SJCRH30 (cell line): Measurements from ENCODE around the gene S1PR2. TPM values are rescaled to one million over a fixed set of nuclear protein-coding genes. Genes with fewer than 3 reads are reported as not detected.
"Not testable (repeated sequence)": the region's sequence is repeated elsewhere in the genome, so short reads cannot be mapped to it uniquely, and the experiment has no call there.

Experiments used
- DNase-seq, 2 experiments: peaks; one replicate each; pipeline ENCODE4 v3.0.0-alpha.2; 2015 to 2020
- H3K27ac ChIP-seq: fragments of 250-450 bp; sonication (Bioruptor Pico); 2 replicates; pipeline ENCODE4 v1.5.1; 2020; ENCODE audit warnings: mild to moderate bottlenecking, moderate library complexity
- H3K27me3 ChIP-seq: fragments of 250-450 bp; sonication (Bioruptor Pico); 2 replicates; pipeline ENCODE4 v1.5.1; 2020; ENCODE audit warnings: mild to moderate bottlenecking, moderate library complexity
- H3K36me3 ChIP-seq: fragments of 250-450 bp; sonication (Bioruptor Pico); 2 replicates; pipeline ENCODE4 v1.5.1; 2020; ENCODE audit warnings: mild to moderate bottlenecking, moderate library complexity
- H3K4me1 ChIP-seq: fragments of 250-450 bp; sonication (Bioruptor Pico); 2 replicates; pipeline ENCODE4 v1.5.1; 2020; ENCODE audit warnings: mild to moderate bottlenecking, moderate library complexity
- H3K4me3 ChIP-seq: fragments of 250-450 bp; sonication (Bioruptor Pico); 2 replicates; pipeline ENCODE4 v1.5.1; 2020; ENCODE audit warnings: mild to moderate bottlenecking, moderate library complexity
- H3K9me3 ChIP-seq: fragments of 250-450 bp; sonication (Bioruptor Pico); replicated peaks from 2 replicates; pipeline ENCODE4 v1.5.1; 2020; ENCODE audit warnings: mild to moderate bottlenecking, moderate library complexity
- total RNA-seq: library from RNA; depleted of rRNA; stranded (reverse); fragments of >200 nt; shearing (Covaris generic); gene quantifications from 2 replicates; pipeline ENCODE4 v1.2.3, GENCODE V29; 2014

Gene S1PR2
- total RNA-seq, 1 experiment from 2014 or later: 7.4 TPM

DNA sequence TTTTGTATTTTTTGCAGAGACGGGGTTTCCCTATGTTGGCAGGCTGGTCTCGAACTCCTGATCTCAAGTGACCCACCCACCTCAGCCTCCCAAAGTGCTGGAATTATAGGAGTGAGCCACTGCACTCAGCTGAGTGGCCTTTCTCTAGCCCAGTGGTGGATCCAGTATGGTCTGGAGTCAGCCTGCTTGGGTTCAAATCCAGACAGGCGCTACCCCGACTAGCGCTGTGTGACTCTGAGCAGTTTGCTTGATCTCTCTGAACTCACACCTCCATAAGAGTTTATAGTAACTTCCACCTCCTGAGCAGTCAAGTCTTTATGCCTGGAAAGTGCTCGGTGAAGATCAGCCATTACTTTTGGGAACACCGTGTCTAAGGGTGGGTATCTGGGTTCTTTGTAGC, 10.4 kb downstream of the S1PR2 start:
- H3K4me3 ChIP-seq: no peak overlapping the region
- no peak for DNase-seq

DNA sequence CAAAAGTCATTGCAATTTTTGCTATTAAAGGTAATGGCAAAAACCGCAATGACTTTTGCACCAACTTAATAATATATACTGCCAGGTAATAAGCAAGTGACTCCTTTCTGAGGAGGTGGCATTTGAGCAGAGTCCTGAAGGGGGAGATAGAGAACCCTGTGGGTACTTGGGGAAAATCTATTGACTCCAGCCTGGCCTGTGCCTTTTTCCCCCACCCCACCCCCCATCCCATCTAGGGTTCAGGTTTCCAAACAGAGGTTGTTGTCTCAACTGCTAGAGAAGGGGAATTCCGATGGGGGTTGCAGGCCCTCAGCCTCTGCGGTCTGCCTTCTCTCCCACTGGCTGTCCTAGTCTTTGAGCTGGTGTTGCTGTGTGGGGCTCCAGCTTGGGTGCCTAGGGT, 11.5 kb downstream of the S1PR2 start:
- H3K27ac ChIP-seq: no peak overlapping the region
- DNase-seq: peak; percentile 49 to 71
- no peaks in the 10 kb centered on the region for H3K36me3 ChIP-seq
- no peak overlapping the region for H3K4me3 ChIP-seq
- no peaks in the 10 kb centered on the region for H3K4me1 ChIP-seq
- H3K27me3 ChIP-seq: no peaks in the 10 kb centered on the region
- no peaks in the 10 kb centered on the region for H3K9me3 ChIP-seq

More for the DNA sequence above, 10.4 kb downstream of the S1PR2 start:
- H3K4me1 ChIP-seq: no peaks in the 10 kb centered on the region
- no peaks in the 10 kb centered on the region for H3K9me3 ChIP-seq
- H3K36me3 ChIP-seq: no peaks in the 10 kb centered on the region
- no peaks in the 10 kb centered on the region for H3K27me3 ChIP-seq
- no peak overlapping the region for H3K27ac ChIP-seq

DNA sequence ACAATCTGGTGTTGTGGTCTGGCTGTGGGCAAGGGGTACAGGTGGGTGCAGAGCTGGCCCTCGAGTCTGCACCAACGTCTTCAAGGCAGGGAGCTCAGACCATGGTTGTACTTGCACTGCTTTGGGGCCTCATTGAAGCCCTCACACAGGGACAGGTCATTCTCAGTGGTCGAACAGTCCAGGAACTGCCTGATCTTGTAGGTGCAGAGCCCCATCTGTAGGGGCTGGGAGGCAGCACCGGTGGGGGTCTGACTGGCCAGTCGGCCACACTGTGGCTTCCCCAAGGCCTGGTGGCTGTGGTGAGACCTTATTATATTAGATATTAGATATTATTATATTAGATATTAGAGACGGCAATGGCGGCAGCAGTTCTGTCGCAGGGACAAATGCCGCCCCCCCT, 14.0 kb downstream of the S1PR2 start:
- H3K27ac ChIP-seq: no peak overlapping the region
- H3K36me3 ChIP-seq: no peaks in the 10 kb centered on the region
- DNase-seq: no peak
- no peaks in the 10 kb centered on the region for H3K27me3 ChIP-seq
- H3K9me3 ChIP-seq: no peaks in the 10 kb centered on the region
- H3K4me3 ChIP-seq: no peak overlapping the region
- H3K4me1 ChIP-seq: no peaks in the 10 kb centered on the region

GRCh38 chr19:10214784-10215183, 16.3 kb downstream of the S1PR2 start:
- no peaks in the 10 kb centered on the region for H3K27me3 ChIP-seq
- no peak for DNase-seq
- no peaks in the 10 kb centered on the region for H3K36me3 ChIP-seq
- H3K27ac ChIP-seq: no peak overlapping the region
- no peak overlapping the region for H3K4me3 ChIP-seq
- no peaks in the 10 kb centered on the region for H3K9me3 ChIP-seq
- no peaks in the 10 kb centered on the region for H3K4me1 ChIP-seq

DNA sequence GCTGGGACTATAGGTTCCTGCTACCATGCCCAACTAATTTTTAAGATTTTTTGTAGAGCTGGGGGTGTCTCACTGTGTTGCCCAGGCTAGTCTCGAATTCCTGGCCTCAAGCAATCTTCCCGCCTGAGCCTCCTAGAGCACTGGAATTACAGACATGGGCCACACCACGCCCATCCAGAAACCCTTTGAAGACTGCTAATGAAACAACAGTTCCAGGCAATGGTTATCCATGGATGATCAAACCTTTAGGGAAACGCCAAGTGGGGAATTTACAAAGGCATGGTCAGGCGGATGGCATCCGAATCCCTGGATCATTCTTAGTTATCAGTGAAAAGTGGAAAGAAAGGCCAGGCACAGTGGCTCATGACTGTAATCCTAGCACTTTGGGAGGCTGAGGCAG, 19.4 kb downstream of the S1PR2 start:
- Histone ChIP-seq H3K36me3 (no peaks in the 10 kb centered on the region), H3K9me3 (no peaks in the 10 kb centered on the region), H3K27me3 (no peaks in the 10 kb centered on the region), H3K27ac (no peak overlapping the region), H3K4me1 (no peaks in the 10 kb centered on the region), H3K4me3 (no peak overlapping the region)
- DNase-seq: no peak

DNA sequence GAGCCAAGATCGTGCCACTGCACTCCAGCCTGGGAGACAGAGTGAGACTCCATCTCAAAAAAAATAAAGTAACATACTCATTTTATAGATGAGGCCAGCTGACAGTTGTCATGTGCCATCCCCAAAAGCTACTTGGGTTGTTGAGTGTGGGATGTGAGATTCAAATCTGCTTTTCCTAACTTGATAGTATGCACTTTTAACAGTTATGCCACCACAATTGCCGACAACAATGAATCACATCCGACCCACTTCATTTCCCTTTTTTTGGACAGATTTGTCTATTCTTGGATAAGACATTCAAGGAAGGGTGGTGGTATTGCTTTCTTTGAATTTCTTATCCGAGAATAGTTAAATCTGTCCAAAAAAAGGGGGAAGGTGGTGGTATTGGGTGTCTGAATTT, 20.1 kb downstream of the S1PR2 start:
- H3K4me3 ChIP-seq: no peak overlapping the region
- H3K27ac ChIP-seq: no peak overlapping the region
- no peaks in the 10 kb centered on the region for H3K4me1 ChIP-seq
- no peaks in the 10 kb centered on the region for H3K36me3 ChIP-seq
- no peaks in the 10 kb centered on the region for H3K27me3 ChIP-seq
- DNase-seq: no peak
- H3K9me3 ChIP-seq: no peaks in the 10 kb centered on the region

DNA sequence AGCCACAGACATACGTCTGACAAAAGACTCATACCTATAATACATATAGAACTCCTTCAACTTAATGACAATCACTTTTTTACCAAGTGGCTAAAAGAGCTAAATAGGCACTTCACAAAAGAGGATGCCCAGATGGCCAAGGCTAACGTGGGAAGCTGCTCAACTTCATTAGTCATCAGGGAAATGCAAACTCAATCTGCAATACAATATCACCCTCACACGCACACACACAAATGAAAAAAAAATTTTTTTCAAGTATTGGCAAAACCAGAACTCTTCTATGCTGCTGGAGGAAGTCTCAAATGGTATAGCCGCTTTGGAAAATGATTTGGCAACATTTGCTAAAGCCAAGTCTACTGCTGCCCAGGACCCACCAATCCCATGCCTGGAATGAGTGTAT, 21.8 kb downstream of the S1PR2 start:
- Histone ChIP-seq H3K9me3 (no peaks in the 10 kb centered on the region), H3K36me3 (no peaks in the 10 kb centered on the region), H3K4me1 (no peaks in the 10 kb centered on the region), H3K27ac (no peak overlapping the region), H3K4me3 (no peak overlapping the region), H3K27me3 (no peaks in the 10 kb centered on the region)
- no peak for DNase-seq

DNA sequence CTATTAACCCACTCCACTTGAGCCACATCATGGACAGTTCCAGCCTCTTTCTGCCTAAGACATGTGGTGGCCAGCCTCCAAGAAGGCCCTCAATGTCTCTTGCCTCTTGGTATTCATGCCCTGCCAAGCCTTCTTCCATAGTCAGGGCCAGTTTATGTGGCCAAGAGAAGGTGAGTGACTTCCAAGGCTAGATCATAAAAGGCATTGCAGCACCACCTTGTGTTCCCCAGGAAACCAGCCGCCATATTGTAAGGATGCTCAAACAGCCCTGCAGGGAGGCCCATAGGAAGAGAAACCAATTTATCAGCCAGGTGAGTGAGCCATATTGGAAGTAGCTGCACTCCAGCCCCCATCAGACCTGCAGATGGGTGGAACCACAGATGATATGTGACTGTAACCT, 24.1 kb downstream of the S1PR2 start:
- Histone ChIP-seq H3K4me1 (no peaks in the 10 kb centered on the region), H3K4me3 (no peak overlapping the region), H3K9me3 (no peaks in the 10 kb centered on the region), H3K36me3 (no peaks in the 10 kb centered on the region), H3K27me3 (no peaks in the 10 kb centered on the region), H3K27ac (no peak overlapping the region)
- DNase-seq: no peak

DNA sequence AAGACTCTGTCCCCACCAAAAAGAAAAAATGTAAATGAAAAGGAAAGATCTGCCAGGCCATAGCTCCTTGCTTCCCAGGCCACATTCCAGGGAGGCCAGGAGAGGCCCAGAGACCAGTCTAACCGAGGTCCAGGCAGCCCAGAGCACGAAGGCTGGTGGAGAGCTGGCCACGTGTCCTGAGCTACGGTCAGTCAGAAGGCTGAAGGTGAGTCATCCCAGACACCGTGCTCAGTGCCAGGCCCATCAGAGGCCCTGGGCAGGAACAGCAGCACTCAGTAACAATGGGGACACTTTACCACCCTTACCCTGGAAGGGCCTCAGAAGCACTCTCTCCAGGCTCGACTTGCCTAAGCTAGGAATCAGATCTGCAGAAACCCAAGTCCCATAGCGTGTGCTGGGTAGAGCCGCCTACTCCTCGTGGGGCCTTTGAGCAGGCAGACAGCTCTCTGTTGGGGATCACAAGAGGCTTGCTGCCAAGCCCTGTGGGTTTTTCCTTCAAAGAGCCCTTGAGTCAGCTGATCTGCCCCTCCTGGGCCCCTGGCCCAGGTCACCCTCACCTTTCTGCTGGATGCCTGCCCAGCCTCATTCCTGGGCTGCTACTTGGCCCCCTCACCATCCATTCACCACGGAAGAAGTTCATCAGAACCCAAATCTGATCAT, 24.8 kb downstream of the S1PR2 start:
- Histone ChIP-seq H3K27me3 (no peaks in the 10 kb centered on the region), H3K4me3 (no peak overlapping the region), H3K27ac (no peak overlapping the region), H3K36me3 (no peaks in the 10 kb centered on the region), H3K4me1 (no peaks in the 10 kb centered on the region), H3K9me3 (no peaks in the 10 kb centered on the region)
- DNase-seq: no peak

GRCh38 chr19:10205636-10206035, 25.5 kb downstream of the S1PR2 start:
- no peaks in the 10 kb centered on the region for H3K4me1 ChIP-seq
- H3K4me3 ChIP-seq: no peak overlapping the region
- H3K9me3 ChIP-seq: no peaks in the 10 kb centered on the region
- no peak for DNase-seq
- H3K36me3 ChIP-seq: no peaks in the 10 kb centered on the region
- H3K27ac ChIP-seq: no peak overlapping the region
- no peaks in the 10 kb centered on the region for H3K27me3 ChIP-seq

DNA sequence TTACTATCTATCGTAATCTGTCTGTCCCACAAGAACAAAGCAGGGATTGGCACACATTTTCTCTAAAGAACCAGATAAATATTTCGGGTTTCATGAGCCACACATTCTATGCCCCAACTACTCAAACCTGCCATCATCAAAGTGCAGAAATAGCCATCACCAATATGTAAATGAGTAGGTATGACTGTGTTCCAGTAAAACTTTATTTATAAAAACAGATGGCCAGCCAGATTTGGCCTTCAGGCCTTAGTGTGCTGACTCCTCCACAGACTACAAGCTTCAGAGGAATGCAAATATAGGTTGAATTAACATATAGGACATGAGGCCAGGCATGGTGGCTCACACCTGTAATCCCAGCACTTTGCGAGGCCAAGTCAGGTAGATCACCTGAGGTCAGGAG, 27.4 kb downstream of the S1PR2 start:
- H3K36me3 ChIP-seq: no peaks in the 10 kb centered on the region
- DNase-seq: no peak
- no peaks in the 10 kb centered on the region for H3K27me3 ChIP-seq
- H3K9me3 ChIP-seq: no peaks in the 10 kb centered on the region
- H3K4me3 ChIP-seq: no peak overlapping the region
- no peak overlapping the region for H3K27ac ChIP-seq
- no peaks in the 10 kb centered on the region for H3K4me1 ChIP-seq

GRCh38 chr19:10201176-10201575, 30.0 kb downstream of the S1PR2 start:
- Histone ChIP-seq H3K27me3 (no peaks in the 10 kb centered on the region), H3K27ac (no peak overlapping the region), H3K36me3 (no peaks in the 10 kb centered on the region), H3K4me3 (no peak overlapping the region), H3K9me3 (no peaks in the 10 kb centered on the region), H3K4me1 (no peaks in the 10 kb centered on the region; the same call in 1 of the 2 replicates)
- no peak for DNase-seq

DNA sequence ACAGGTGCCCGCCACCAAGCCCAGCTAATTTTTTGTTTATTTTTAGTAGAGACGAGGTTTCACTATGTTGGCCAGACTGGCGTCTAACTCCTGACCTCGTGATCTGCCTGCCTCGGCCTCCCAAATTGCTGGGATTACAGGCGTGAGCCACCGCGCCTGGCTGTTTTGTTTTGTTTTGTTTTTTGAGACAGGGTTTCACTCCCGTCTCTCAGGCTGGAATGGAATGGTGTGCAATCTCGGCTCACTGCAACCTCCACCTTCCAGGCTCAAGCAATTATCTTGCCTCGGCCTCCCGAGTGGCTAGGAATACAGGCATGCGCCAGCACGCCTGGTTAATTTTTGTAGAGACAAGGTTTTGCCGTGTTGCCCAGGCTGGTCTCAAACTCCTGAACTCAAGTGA, 31.0 kb downstream of the S1PR2 start:
- H3K27me3 ChIP-seq, DNase-seq, H3K9me3 ChIP-seq, H3K36me3 ChIP-seq, H3K4me3 ChIP-seq, H3K27ac ChIP-seq, H3K4me1 ChIP-seq: not testable (repeated sequence)

GRCh38 chr19:10198889-10199644, 32.1 kb downstream of the S1PR2 start:
- H3K4me3 ChIP-seq, H3K27me3 ChIP-seq, H3K36me3 ChIP-seq, H3K27ac ChIP-seq, H3K4me1 ChIP-seq, DNase-seq, H3K9me3 ChIP-seq: not testable (repeated sequence)

GRCh38 chr19:10195199-10195519, 36.0 kb downstream of the S1PR2 start:
- Histone ChIP-seq H3K27ac (peak overlapping the region; percentile 96; the same call in 1 of the 2 replicates), H3K36me3 (peaks cover 22% of the 10 kb centered on the region), H3K9me3 (no peaks in the 10 kb centered on the region), H3K27me3 (no peaks in the 10 kb centered on the region), H3K4me1 (no peaks in the 10 kb centered on the region; the same call in 1 of the 2 replicates), H3K4me3 (peak overlapping the region; percentile 98)
- DNase-seq: no peak
